Mammary epithelial cell (primary cell): ENCODE results near the gene SUMF1.

ENCODE experiments used
- EZH2 ChIP-seq: IDR thresholded peaks from 2 replicates; pipeline ENCODE4 v1.6.1; 2012; ENCODE audit warnings: low read length, inconsistent platforms, borderline replicate concordance
- TF ChIP-seq, protein P1 (sequence below), 2 donors: IDR thresholded peaks in 1 of 2; conservative IDR thresholded peaks in 1 of 2; 2 replicates each; pipeline ENCODE4 v1.5.1; 2011 to 2012; ENCODE audit warnings: inconsistent platforms in 2 of 2, low read length in 2 of 2, mild to moderate bottlenecking in 2 of 2, control low read depth in 1 of 2, low read depth in 1 of 2; ENCODE audit not compliant: insufficient read depth in 1 of 2; ENCODE audit errors: extremely low read depth in 1 of 2

DNA sequence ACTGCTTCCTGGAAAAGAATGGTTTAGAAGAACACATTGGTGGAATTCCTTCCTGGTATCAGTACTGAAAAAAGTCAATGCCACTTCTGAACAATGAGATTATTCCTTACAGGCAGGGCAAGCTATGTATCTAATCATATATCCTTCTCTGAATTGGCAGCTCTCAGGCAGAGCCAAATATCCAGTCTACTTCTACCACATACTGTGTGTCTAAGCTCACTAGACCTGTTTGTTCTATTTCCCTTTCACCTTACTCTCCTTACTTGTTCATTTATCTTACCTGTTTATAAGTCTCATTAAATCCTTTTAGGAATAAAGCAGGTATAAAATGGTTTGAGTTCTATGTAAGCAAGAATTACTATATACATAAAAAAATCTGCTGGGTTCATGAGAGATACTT, 155.6 kb downstream of the SUMF1 start:
- TF ChIP-seq, protein P1, sequence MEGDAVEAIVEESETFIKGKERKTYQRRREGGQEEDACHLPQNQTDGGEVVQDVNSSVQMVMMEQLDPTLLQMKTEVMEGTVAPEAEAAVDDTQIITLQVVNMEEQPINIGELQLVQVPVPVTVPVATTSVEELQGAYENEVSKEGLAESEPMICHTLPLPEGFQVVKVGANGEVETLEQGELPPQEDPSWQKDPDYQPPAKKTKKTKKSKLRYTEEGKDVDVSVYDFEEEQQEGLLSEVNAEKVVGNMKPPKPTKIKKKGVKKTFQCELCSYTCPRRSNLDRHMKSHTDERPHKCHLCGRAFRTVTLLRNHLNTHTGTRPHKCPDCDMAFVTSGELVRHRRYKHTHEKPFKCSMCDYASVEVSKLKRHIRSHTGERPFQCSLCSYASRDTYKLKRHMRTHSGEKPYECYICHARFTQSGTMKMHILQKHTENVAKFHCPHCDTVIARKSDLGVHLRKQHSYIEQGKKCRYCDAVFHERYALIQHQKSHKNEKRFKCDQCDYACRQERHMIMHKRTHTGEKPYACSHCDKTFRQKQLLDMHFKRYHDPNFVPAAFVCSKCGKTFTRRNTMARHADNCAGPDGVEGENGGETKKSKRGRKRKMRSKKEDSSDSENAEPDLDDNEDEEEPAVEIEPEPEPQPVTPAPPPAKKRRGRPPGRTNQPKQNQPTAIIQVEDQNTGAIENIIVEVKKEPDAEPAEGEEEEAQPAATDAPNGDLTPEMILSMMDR (conservative IDR thresholded peaks at IDR 0.05 in 1 of 2, IDR thresholded peaks at IDR 0.05 in 1 of 2; ENCODE audit: extremely low read depth in 1 of 2, insufficient read depth in 1 of 2, low read depth in 1 of 2, low read length in 2 of 2) = no peak
- no peak for TF ChIP-seq EZH2
